Measurements from ENCODE around the gene FAM209B. TPM values are rescaled to one million over a fixed set of nuclear protein-coding genes. Genes with fewer than 3 reads are reported as not detected.
"Not testable (repeated sequence)": the region's sequence is repeated elsewhere in the genome, so short reads cannot be mapped to it uniquely, and the experiment has no call there.

The FAM209B gene
- total RNA-seq (2014; rRNA removed; shearing (Covaris generic)) = 0.20 TPM in 1 of 2 replicates, not detected in the other

GRCh38 chr20:56532946-56533345 lies at the start of gene FAM209B:
Gene FAM209B (plus strand): TSS chr20:56533246. CDS start chr20:56533342, 96 bp downstream.
- DNase-seq, H3K4me1 ChIP-seq, H3K27ac ChIP-seq: not testable (repeated sequence)

GRCh38 chr20:56483970-56484369 lies 49.1 kb upstream of the FAM209B start:
- Histone ChIP-seq H3K4me3 (no peak overlapping the region), H3K27me3 (no peaks in the 10 kb centered on the region), H3K27ac (no peak overlapping the region), H3K4me1 (no peaks in the 10 kb centered on the region), H3K9me3 (replicated peaks) (no peaks in the 10 kb centered on the region), H3K36me3 (peaks cover 83% of the 10 kb centered on the region)
- no peak for DNase-seq

More at GRCh38 chr20:56532946-56533345, at the start of gene FAM209B:
- not testable (repeated sequence) for H3K9me3 ChIP-seq (replicated peaks); H3K4me3 ChIP-seq; H3K27me3 ChIP-seq; H3K36me3 ChIP-seq

- no peak for DNase-seq
- Histone ChIP-seq H3K9me3 (replicated peaks) (no peaks in the 10 kb centered on the region), H3K27me3 (no peaks in the 10 kb centered on the region), H3K4me3 (no peak overlapping the region), H3K4me1 (no peaks in the 10 kb centered on the region), H3K27ac (no peak overlapping the region), H3K36me3 (peaks cover 79% of the 10 kb centered on the region)
These were observed 45.8 kb upstream of the FAM209B start for GRCh38 chr20:56487216-56487615.

GRCh38 chr20:56488566-56488965 lies 44.5 kb upstream of the FAM209B start:
- no peak for DNase-seq
- no peaks in the 10 kb centered on the region for H3K4me1 ChIP-seq
- no peak overlapping the region for H3K27ac ChIP-seq
- no peak overlapping the region for H3K4me3 ChIP-seq
- no peaks in the 10 kb centered on the region for H3K9me3 ChIP-seq (replicated peaks)
- H3K36me3 ChIP-seq = peaks cover 75% of the 10 kb centered on the region
- H3K27me3 ChIP-seq = no peaks in the 10 kb centered on the region

- Histone ChIP-seq H3K9me3 (replicated peaks) (no peaks in the 10 kb centered on the region), H3K4me1 (no peaks in the 10 kb centered on the region), H3K4me3 (no peak overlapping the region), H3K36me3 (peaks cover 36% of the 10 kb centered on the region), H3K27ac (no peak overlapping the region), H3K27me3 (no peaks in the 10 kb centered on the region)
- DNase-seq = no peak
These were observed 31.9 kb upstream of the FAM209B start for GRCh38 chr20:56501116-56501515.

- H3K27ac ChIP-seq = no peak overlapping the region
- H3K36me3 ChIP-seq = peaks cover 20% of the 10 kb centered on the region
These were observed 29.1 kb upstream of the FAM209B start for GRCh38 chr20:56503916-56504315.

GRCh38 chr20:56504373-56505005 lies 28.6 kb upstream of the FAM209B start:
- H3K36me3 ChIP-seq = peaks cover 20% of the 10 kb centered on the region
- no peaks in the 10 kb centered on the region for H3K9me3 ChIP-seq (replicated peaks)
- no peak overlapping the region for H3K4me3 ChIP-seq
- H3K4me1 ChIP-seq = no peaks in the 10 kb centered on the region; the same call in 1 of the 2 replicates
- peak in 1 of 2 experiments; percentile 57 for DNase-seq
- no peaks in the 10 kb centered on the region for H3K27me3 ChIP-seq
- H3K27ac ChIP-seq = no peak overlapping the region

More at GRCh38 chr20:56503916-56504315, 29.1 kb upstream of the FAM209B start:
- Histone ChIP-seq H3K4me3 (no peak overlapping the region), H3K27me3 (no peaks in the 10 kb centered on the region), H3K4me1 (no peaks in the 10 kb centered on the region), H3K9me3 (replicated peaks) (no peaks in the 10 kb centered on the region)
- no peak for DNase-seq

GRCh38 chr20:56506103-56506502 lies 26.9 kb upstream of the FAM209B start:
- peaks cover 16% of the 10 kb centered on the region for H3K36me3 ChIP-seq
- no peaks in the 10 kb centered on the region for H3K27me3 ChIP-seq
- H3K4me1 ChIP-seq = no peaks in the 10 kb centered on the region; the same call in 1 of the 2 replicates
- no peak overlapping the region for H3K4me3 ChIP-seq
- no peak overlapping the region for H3K27ac ChIP-seq
- no peak for DNase-seq
- no peaks in the 10 kb centered on the region for H3K9me3 ChIP-seq (replicated peaks)

- Histone ChIP-seq H3K4me3 (no peak overlapping the region), H3K36me3 (peaks cover 20% of the 10 kb centered on the region), H3K27me3 (no peaks in the 10 kb centered on the region), H3K4me1 (no peaks in the 10 kb centered on the region; the same call in 1 of the 2 replicates), H3K27ac (no peak overlapping the region), H3K9me3 (replicated peaks) (no peaks in the 10 kb centered on the region)
- DNase-seq = no peak
These were observed 21.1 kb upstream of the FAM209B start for GRCh38 chr20:56511926-56512325.

GRCh38 chr20:56513161-56514150 lies 19.6 kb upstream of the FAM209B start:
- H3K9me3 ChIP-seq (replicated peaks) = no peaks in the 10 kb centered on the region
- H3K4me1 ChIP-seq = no peaks in the 10 kb centered on the region; the same call in 1 of the 2 replicates
- no peak overlapping the region for H3K4me3 ChIP-seq
- H3K27ac ChIP-seq = no peak overlapping the region
- peaks cover 32% of the 10 kb centered on the region for H3K36me3 ChIP-seq
- no peaks in the 10 kb centered on the region for H3K27me3 ChIP-seq
- no peak for DNase-seq

- H3K27ac ChIP-seq = no peak overlapping the region
- peaks cover 54% of the 10 kb centered on the region for H3K36me3 ChIP-seq
- H3K4me3 ChIP-seq = no peak overlapping the region
- no peaks in the 10 kb centered on the region for H3K27me3 ChIP-seq
- DNase-seq = no peak
- no peaks in the 10 kb centered on the region for H3K4me1 ChIP-seq
- peaks cover 6% of the 10 kb centered on the region; the same call in 1 of the 2 replicates for H3K9me3 ChIP-seq (replicated peaks)
These were observed 16.4 kb upstream of the FAM209B start for GRCh38 chr20:56516631-56517030.

GRCh38 chr20:56517211-56517610 lies 15.8 kb upstream of the FAM209B start:
- no peak overlapping the region for H3K27ac ChIP-seq
- no peak overlapping the region for H3K4me3 ChIP-seq
- no peaks in the 10 kb centered on the region for H3K4me1 ChIP-seq
- H3K27me3 ChIP-seq = no peaks in the 10 kb centered on the region
- H3K9me3 ChIP-seq (replicated peaks) = peaks cover 6% of the 10 kb centered on the region; the same call in 1 of the 2 replicates
- no peak for DNase-seq
- peaks cover 54% of the 10 kb centered on the region for H3K36me3 ChIP-seq

GRCh38 chr20:56517641-56518040 lies 15.4 kb upstream of the FAM209B start:
- no peak overlapping the region for H3K4me3 ChIP-seq
- H3K27me3 ChIP-seq = no peaks in the 10 kb centered on the region
- no peak for DNase-seq
- H3K27ac ChIP-seq = no peak overlapping the region
- peaks cover 54% of the 10 kb centered on the region for H3K36me3 ChIP-seq
- peaks cover 6% of the 10 kb centered on the region; the same call in 1 of the 2 replicates for H3K9me3 ChIP-seq (replicated peaks)
- H3K4me1 ChIP-seq = no peaks in the 10 kb centered on the region

- H3K9me3 ChIP-seq (replicated peaks) = peaks cover 6% of the 10 kb centered on the region; the same call in 1 of the 2 replicates
- no peak overlapping the region for H3K4me3 ChIP-seq
- peaks cover 54% of the 10 kb centered on the region for H3K36me3 ChIP-seq
- DNase-seq = no peak
- no peaks in the 10 kb centered on the region for H3K4me1 ChIP-seq
- no peaks in the 10 kb centered on the region for H3K27me3 ChIP-seq
- H3K27ac ChIP-seq = no peak overlapping the region
These were observed 14.9 kb upstream of the FAM209B start for GRCh38 chr20:56518126-56518525.

Data from SJCRH30 (cell line).